HepG2 (cell line): ENCODE data around the gene BPIFB2. TPM values are rescaled to one million over a fixed set of nuclear protein-coding genes. Genes with fewer than 3 reads are reported as not detected.

ENCODE experiments used
- IKZF4 ChIP-seq: sonication (generic); formaldehyde crosslinking; IDR thresholded peaks from 2 replicates; pipeline ENCODE4 v1.5.1; 2020; ENCODE audit warnings: borderline replicate concordance, mild to moderate bottlenecking, low read depth, missing genetic modification reagents; ENCODE audit errors: not compliant biosample characterization
- KLF9 ChIP-seq: IDR thresholded peaks from 2 replicates; pipeline ENCODE4 v1.6.1; 2016; ENCODE audit warnings: low read depth
- MBNL3 ChIP-seq: fragments of 250-450 bp; sonication (Bioruptor Pico); conservative IDR thresholded peaks from 2 replicates; pipeline ENCODE4 v1.8.0; 2022; ENCODE audit warnings: mild to moderate bottlenecking, inconsistent platforms
- PHF8 ChIP-seq: sonication (generic); formaldehyde crosslinking; IDR thresholded peaks from 2 replicates; pipeline ENCODE4 v1.5.0; 2020; ENCODE audit warnings: missing genetic modification reagents
- REPIN1 ChIP-seq: sonication (generic); formaldehyde crosslinking; IDR thresholded peaks from 2 replicates; pipeline ENCODE4 v1.8.0; 2022; ENCODE audit warnings: missing genetic modification reagents, low read depth, mild to moderate bottlenecking, borderline replicate concordance
- RXRA ChIP-seq: sonication (generic); formaldehyde crosslinking; IDR thresholded peaks from 2 replicates; pipeline ENCODE4 v1.5.1; 2020; ENCODE audit warnings: missing genetic modification reagents
- SP140L ChIP-seq: sonication (generic); formaldehyde crosslinking; IDR thresholded peaks from 2 replicates; pipeline ENCODE4 v1.4.0; 2020; ENCODE audit warnings: missing genetic modification reagents, borderline replicate concordance
- TBP ChIP-seq: sonication (generic); formaldehyde crosslinking; IDR thresholded peaks from 2 replicates; pipeline ENCODE4 v1.5.0; 2020; ENCODE audit warnings: missing genetic modification reagents
- TMF1 ChIP-seq: sonication (generic); formaldehyde crosslinking; IDR thresholded peaks from 2 replicates; pipeline ENCODE4 v1.8.1; 2022; ENCODE audit warnings: low read depth, missing genetic modification reagents
- ZC3H13 ChIP-seq: sonication (generic); formaldehyde crosslinking; IDR thresholded peaks from 2 replicates; pipeline ENCODE4 v1.8.1; 2023; ENCODE audit warnings: mild to moderate bottlenecking, missing genetic modification reagents, moderate library complexity
- ZNF460 ChIP-seq: sonication (generic); formaldehyde crosslinking; IDR thresholded peaks from 2 replicates; pipeline ENCODE4 v1.5.1; 2020; ENCODE audit warnings: missing genetic modification reagents, mild to moderate bottlenecking, borderline replicate concordance
- ZNF772 ChIP-seq: sonication (generic); formaldehyde crosslinking; IDR thresholded peaks from 2 replicates; pipeline ENCODE4 v1.5.0; 2020; ENCODE audit warnings: mild to moderate bottlenecking, missing genetic modification reagents
- polyA plus RNA-seq, 8 experiments: library from polyadenylated mRNA; depleted of rRNA in 3 of 8; stranded (reverse) in 7 of 8; unstranded in 1 of 8; fragments of >200 nt; fragmentation: Illumina TruSeq in 4 of 8; extraction: Trizol in 4 of 8; gene quantifications; 2 replicates each; pipeline versions ENCODE4 v1.2.1 to v1.2.3, GENCODE V29; 2011 to 2016; ENCODE audit warnings: low read depth in 4 of 8, missing spikeins in 1 of 8, mixed read lengths in 1 of 8; ENCODE audit not compliant: insufficient read depth in 1 of 8
- total RNA-seq, 5 experiments: library from RNA; depleted of rRNA; stranded (reverse); fragments of >200 nt; fragmentation: Illumina TruSeq; extraction: Trizol; gene quantifications; 2 replicates each; pipeline ENCODE4 v1.2.3, GENCODE V29; 2016; ENCODE audit warnings: low read depth in 1 of 5
- TF ChIP-seq, protein P1 (sequence below): sonication (generic); formaldehyde crosslinking; IDR thresholded peaks from 2 replicates; pipeline ENCODE4; 2020; ENCODE audit warnings: missing genetic modification reagents, mild to moderate bottlenecking, borderline replicate concordance
- TF ChIP-seq, protein P2 (sequence below): sonication (generic); formaldehyde crosslinking; IDR thresholded peaks from 2 replicates; pipeline ENCODE4 v1.4.0; 2020; ENCODE audit warnings: missing genetic modification reagents
- TF ChIP-seq, protein P3 (sequence below): sonication (generic); formaldehyde crosslinking; IDR thresholded peaks from 2 replicates; pipeline ENCODE4 v1.5.1; 2020; ENCODE audit warnings: mild to moderate bottlenecking, moderate library complexity, missing genetic modification reagents
- TF ChIP-seq, protein P4 (sequence below): sonication (generic); formaldehyde crosslinking; IDR thresholded peaks from 2 replicates; pipeline ENCODE4 v1.4.0; 2020; ENCODE audit warnings: missing genetic modification reagents, borderline replicate concordance
- TF ChIP-seq, protein P5 (sequence below): sonication (generic); formaldehyde crosslinking; IDR thresholded peaks from 2 replicates; pipeline ENCODE4 v1.4.0; 2020; ENCODE audit warnings: missing genetic modification reagents

The BPIFB2 gene
- total and polyA plus RNA-seq, 2 of the 13 experiments (the other 11 are each of a cell fraction or from before 2014, with no cell fraction given), result 54.5 to 902 TPM

DNA sequence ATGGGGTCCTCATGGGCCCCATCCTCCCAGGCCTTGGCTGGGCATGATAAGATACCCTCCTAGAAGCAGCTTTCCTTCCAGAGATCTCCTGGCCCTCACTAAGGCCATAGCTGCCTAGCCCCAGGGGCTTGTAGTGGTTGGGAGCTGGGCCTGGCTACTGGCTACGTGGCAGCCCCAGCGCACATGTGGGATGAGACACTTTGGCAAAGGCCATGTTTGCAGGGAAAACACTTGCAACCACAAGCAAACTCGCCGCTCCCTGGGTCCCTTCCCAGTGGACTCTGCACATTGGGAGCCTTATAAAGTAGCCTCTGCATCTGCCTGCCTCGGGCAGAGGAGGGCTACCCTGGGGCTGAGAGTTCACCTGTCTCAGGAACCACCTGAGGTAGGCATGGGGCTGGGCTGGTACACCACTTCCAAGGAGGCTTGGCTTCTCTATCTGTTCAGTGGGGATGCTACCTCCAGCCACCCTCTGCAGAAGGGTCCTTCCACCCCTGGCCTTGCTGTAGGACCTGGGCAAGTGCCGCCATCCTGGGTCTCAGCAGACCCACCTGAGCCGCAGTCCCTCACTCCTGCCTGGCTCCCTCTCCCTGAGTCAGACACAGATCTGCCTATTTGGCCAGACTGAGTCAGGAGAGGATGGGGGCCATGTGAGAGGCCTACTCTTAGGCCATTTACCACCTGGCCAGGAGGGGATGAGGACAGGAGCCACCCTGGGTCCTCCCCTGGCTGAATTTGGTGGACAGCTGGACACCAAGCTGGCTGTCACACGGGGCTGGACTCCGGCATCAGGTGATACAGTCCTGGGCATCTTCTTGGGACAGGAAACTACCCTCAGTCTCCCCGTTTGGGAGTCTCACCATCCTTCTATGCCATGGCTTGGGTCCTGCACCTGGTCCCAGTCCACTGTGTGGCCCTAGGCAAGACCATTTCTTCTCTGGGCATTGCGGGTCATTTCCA lies at the start of gene BPIFB2 (continued):
- TF ChIP-seq, protein P1, sequence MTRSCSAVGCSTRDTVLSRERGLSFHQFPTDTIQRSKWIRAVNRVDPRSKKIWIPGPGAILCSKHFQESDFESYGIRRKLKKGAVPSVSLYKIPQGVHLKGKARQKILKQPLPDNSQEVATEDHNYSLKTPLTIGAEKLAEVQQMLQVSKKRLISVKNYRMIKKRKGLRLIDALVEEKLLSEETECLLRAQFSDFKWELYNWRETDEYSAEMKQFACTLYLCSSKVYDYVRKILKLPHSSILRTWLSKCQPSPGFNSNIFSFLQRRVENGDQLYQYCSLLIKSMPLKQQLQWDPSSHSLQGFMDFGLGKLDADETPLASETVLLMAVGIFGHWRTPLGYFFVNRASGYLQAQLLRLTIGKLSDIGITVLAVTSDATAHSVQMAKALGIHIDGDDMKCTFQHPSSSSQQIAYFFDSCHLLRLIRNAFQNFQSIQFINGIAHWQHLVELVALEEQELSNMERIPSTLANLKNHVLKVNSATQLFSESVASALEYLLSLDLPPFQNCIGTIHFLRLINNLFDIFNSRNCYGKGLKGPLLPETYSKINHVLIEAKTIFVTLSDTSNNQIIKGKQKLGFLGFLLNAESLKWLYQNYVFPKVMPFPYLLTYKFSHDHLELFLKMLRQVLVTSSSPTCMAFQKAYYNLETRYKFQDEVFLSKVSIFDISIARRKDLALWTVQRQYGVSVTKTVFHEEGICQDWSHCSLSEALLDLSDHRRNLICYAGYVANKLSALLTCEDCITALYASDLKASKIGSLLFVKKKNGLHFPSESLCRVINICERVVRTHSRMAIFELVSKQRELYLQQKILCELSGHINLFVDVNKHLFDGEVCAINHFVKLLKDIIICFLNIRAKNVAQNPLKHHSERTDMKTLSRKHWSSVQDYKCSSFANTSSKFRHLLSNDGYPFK (CRISPR knock-in tag), result peak; percentile 87
- TF ChIP-seq RXRA (CRISPR knock-in tag), result peak; percentile 93
- TF ChIP-seq, protein P2, sequence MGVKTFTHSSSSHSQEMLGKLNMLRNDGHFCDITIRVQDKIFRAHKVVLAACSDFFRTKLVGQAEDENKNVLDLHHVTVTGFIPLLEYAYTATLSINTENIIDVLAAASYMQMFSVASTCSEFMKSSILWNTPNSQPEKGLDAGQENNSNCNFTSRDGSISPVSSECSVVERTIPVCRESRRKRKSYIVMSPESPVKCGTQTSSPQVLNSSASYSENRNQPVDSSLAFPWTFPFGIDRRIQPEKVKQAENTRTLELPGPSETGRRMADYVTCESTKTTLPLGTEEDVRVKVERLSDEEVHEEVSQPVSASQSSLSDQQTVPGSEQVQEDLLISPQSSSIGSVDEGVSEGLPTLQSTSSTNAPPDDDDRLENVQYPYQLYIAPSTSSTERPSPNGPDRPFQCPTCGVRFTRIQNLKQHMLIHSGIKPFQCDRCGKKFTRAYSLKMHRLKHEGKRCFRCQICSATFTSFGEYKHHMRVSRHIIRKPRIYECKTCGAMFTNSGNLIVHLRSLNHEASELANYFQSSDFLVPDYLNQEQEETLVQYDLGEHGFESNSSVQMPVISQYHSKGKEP (CRISPR knock-in tag), result no peak
- TF ChIP-seq, protein P3, sequence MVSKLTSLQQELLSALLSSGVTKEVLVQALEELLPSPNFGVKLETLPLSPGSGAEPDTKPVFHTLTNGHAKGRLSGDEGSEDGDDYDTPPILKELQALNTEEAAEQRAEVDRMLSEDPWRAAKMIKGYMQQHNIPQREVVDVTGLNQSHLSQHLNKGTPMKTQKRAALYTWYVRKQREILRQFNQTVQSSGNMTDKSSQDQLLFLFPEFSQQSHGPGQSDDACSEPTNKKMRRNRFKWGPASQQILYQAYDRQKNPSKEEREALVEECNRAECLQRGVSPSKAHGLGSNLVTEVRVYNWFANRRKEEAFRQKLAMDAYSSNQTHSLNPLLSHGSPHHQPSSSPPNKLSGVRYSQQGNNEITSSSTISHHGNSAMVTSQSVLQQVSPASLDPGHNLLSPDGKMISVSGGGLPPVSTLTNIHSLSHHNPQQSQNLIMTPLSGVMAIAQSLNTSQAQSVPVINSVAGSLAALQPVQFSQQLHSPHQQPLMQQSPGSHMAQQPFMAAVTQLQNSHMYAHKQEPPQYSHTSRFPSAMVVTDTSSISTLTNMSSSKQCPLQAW (CRISPR knock-in tag), result peak; percentile 64
- no peak for TF ChIP-seq TBP (CRISPR knock-in tag)
- peak; percentile 64; the same call in 1 of the 2 replicates for TF ChIP-seq PHF8 (CRISPR knock-in tag)
- TF ChIP-seq ZC3H13 (CRISPR knock-in tag), result no peak; the same call in 1 of the 2 replicates
- TF ChIP-seq TMF1 (CRISPR knock-in tag), result peak; percentile 21; the same call in 1 of the 2 replicates
- no peak; the same call in 1 of the 2 replicates for TF ChIP-seq KLF9
- no peak for TF ChIP-seq ZNF460 (CRISPR knock-in tag)
- no peak for TF ChIP-seq MBNL3 (CRISPR knock-in tag)
- no peak for TF ChIP-seq IKZF4 (CRISPR knock-in tag)
- TF ChIP-seq, protein P4, sequence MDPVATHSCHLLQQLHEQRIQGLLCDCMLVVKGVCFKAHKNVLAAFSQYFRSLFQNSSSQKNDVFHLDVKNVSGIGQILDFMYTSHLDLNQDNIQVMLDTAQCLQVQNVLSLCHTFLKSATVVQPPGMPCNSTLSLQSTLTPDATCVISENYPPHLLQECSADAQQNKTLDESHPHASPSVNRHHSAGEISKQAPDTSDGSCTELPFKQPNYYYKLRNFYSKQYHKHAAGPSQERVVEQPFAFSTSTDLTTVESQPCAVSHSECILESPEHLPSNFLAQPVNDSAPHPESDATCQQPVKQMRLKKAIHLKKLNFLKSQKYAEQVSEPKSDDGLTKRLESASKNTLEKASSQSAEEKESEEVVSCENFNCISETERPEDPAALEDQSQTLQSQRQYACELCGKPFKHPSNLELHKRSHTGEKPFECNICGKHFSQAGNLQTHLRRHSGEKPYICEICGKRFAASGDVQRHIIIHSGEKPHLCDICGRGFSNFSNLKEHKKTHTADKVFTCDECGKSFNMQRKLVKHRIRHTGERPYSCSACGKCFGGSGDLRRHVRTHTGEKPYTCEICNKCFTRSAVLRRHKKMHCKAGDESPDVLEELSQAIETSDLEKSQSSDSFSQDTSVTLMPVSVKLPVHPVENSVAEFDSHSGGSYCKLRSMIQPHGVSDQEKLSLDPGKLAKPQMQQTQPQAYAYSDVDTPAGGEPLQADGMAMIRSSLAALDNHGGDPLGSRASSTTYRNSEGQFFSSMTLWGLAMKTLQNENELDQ (CRISPR knock-in tag), result peak; percentile 49; the same call in 1 of the 2 replicates
- TF ChIP-seq ZNF772 (CRISPR knock-in tag), result peak; percentile 96
- peak; percentile 96 for TF ChIP-seq REPIN1
- no peak; the same call in 1 of the 2 replicates for TF ChIP-seq SP140L
- TF ChIP-seq, protein P5, sequence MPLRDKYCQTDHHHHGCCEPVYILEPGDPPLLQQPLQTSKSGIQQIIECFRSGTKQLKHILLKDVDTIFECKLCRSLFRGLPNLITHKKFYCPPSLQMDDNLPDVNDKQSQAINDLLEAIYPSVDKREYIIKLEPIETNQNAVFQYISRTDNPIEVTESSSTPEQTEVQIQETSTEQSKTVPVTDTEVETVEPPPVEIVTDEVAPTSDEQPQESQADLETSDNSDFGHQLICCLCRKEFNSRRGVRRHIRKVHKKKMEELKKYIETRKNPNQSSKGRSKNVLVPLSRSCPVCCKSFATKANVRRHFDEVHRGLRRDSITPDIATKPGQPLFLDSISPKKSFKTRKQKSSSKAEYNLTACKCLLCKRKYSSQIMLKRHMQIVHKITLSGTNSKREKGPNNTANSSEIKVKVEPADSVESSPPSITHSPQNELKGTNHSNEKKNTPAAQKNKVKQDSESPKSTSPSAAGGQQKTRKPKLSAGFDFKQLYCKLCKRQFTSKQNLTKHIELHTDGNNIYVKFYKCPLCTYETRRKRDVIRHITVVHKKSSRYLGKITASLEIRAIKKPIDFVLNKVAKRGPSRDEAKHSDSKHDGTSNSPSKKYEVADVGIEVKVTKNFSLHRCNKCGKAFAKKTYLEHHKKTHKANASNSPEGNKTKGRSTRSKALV (CRISPR knock-in tag), result peak; percentile 80; the same call in 1 of the 2 replicates
